Mammary epithelial cell (primary cell): ENCODE results near the gene ERN2.

ENCODE experiments used
- EZH2 ChIP-seq: IDR thresholded peaks from 2 replicates; pipeline ENCODE4 v1.6.1; 2012; ENCODE audit warnings: low read length, inconsistent platforms, borderline replicate concordance
- TF ChIP-seq, protein P1 (sequence below), 2 donors: IDR thresholded peaks in 1 of 2; conservative IDR thresholded peaks in 1 of 2; 2 replicates each; pipeline ENCODE4 v1.5.1; 2011 to 2012; ENCODE audit warnings: inconsistent platforms in 2 of 2, low read length in 2 of 2, mild to moderate bottlenecking in 2 of 2, control low read depth in 1 of 2, low read depth in 1 of 2; ENCODE audit not compliant: insufficient read depth in 1 of 2; ENCODE audit errors: extremely low read depth in 1 of 2

DNA sequence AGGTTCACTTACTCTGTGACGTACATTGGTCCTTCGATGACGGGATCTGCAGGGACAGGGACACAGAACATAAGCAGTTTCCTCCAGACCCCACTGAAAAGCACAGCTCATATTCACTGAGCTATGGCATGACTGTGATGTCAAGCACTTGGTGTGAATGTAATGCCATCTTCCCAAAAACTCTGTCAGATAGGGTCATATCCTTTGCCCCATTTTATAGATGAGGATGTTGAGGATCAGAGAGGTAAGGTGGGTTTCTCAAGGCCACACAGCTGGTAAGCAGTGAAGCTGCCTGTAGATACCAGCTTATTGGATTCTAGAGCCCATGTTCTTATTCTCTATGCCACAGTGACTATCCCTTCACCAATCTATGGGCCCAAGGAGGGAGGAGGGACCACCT, 2.5 kb downstream of the ERN2 start:
- TF ChIP-seq, protein P1, sequence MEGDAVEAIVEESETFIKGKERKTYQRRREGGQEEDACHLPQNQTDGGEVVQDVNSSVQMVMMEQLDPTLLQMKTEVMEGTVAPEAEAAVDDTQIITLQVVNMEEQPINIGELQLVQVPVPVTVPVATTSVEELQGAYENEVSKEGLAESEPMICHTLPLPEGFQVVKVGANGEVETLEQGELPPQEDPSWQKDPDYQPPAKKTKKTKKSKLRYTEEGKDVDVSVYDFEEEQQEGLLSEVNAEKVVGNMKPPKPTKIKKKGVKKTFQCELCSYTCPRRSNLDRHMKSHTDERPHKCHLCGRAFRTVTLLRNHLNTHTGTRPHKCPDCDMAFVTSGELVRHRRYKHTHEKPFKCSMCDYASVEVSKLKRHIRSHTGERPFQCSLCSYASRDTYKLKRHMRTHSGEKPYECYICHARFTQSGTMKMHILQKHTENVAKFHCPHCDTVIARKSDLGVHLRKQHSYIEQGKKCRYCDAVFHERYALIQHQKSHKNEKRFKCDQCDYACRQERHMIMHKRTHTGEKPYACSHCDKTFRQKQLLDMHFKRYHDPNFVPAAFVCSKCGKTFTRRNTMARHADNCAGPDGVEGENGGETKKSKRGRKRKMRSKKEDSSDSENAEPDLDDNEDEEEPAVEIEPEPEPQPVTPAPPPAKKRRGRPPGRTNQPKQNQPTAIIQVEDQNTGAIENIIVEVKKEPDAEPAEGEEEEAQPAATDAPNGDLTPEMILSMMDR (conservative IDR thresholded peaks at IDR 0.05 in 1 of 2, IDR thresholded peaks at IDR 0.05 in 1 of 2; ENCODE audit: extremely low read depth in 1 of 2, insufficient read depth in 1 of 2, low read depth in 1 of 2, low read length in 2 of 2): no peak
- TF ChIP-seq EZH2: no peak
